OCI-LY7 (cell line): ENCODE data around the gene RCC1. TPM values are rescaled to one million over a fixed set of nuclear protein-coding genes. Genes with fewer than 3 reads are reported as not detected.

Experiments
- BruUV-seq: library from RNA; stranded (reverse); fragments of 400-500 nt; replicated peaks from 2 replicates; lab custom pipeline; 2021; lab: Mats Ljungman, UMichigan
- CTCF ChIA-PET: fragments of 300-600 bp; sonication (Branson Sonifier 250); formaldehyde crosslinking; loops from one replicate; lab custom pipeline; 2022; ENCODE audit warnings: antibody characterized with exemption; ENCODE audit not compliant: unreplicated experiment; lab: Charles Lee
- POLR2A ChIA-PET: fragments of 300-600 bp; sonication (Branson Sonifier 250); formaldehyde crosslinking; loops from one replicate; lab custom pipeline; 2022; ENCODE audit warnings: antibody characterized with exemption; lab: Charles Lee
- DNase-seq: peaks from one replicate; pipeline ENCODE4 v3.0.0-alpha.2; 2015; ENCODE audit warnings: low spot score
- H2AFZ ChIP-seq: fragments of 200-600 bp; sonication (generic), shearing (Covaris generic); 2 replicates; pipeline ENCODE4 v1.6.1; 2014; ENCODE audit warnings: mild to moderate bottlenecking, antibody characterized with exemption, low read length, moderate library complexity
- H3K27ac ChIP-seq: fragments of 200-600 bp; sonication (generic); 2 replicates; pipeline ENCODE4 v1.5.1; 2014; ENCODE audit warnings: mixed run types, low read depth, mild to moderate bottlenecking, moderate library complexity, low read length, inconsistent platforms; ENCODE audit not compliant: poor library complexity, severe bottlenecking
- H3K36me3 ChIP-seq: fragments of 200-600 bp; sonication (generic); 2 replicates; pipeline ENCODE4 v1.6.1; 2014; ENCODE audit warnings: mild to moderate bottlenecking, antibody characterized with exemption, low read length, moderate library complexity, mixed read lengths; ENCODE audit not compliant: insufficient read depth
- H3K4me1 ChIP-seq: fragments of 200-600 bp; sonication (generic); 2 replicates; pipeline ENCODE4 v1.5.1; 2014; ENCODE audit warnings: mild to moderate bottlenecking, low read length; ENCODE audit not compliant: insufficient read depth, poor library complexity, severe bottlenecking
- H3K4me2 ChIP-seq: fragments of 200-600 bp; sonication (generic); 2 replicates; pipeline ENCODE4 v1.6.1; 2014; ENCODE audit warnings: mild to moderate bottlenecking, low read length
- H3K4me3 ChIP-seq: fragments of 200-600 bp; sonication (generic); 2 replicates; pipeline ENCODE4 v1.5.1; 2014; ENCODE audit warnings: mild to moderate bottlenecking, low read depth, low read length; ENCODE audit not compliant: poor library complexity, severe bottlenecking
- H3K79me2 ChIP-seq: fragments of 200-600 bp; sonication (generic); 2 replicates; pipeline ENCODE4 v1.6.1; 2016; ENCODE audit warnings: low read depth, mild to moderate bottlenecking, low read length, moderate library complexity, mixed read lengths; ENCODE audit not compliant: insufficient read depth
- H3K9me2 ChIP-seq: fragments of 200-600 bp; sonication (generic); 2 replicates; pipeline ENCODE4 v1.6.1; 2016; ENCODE audit warnings: mild to moderate bottlenecking, low read length, mixed read lengths; ENCODE audit not compliant: insufficient read depth
- H3K9me3 ChIP-seq: fragments of 200-600 bp; sonication (generic); 2 replicates; pipeline ENCODE4 v1.6.1; 2014; ENCODE audit warnings: mild to moderate bottlenecking, mixed run types, low read length, mixed read lengths
- H4K20me1 ChIP-seq: fragments of 200-600 bp; sonication (generic); 2 replicates; pipeline ENCODE4 v1.6.1; 2014; ENCODE audit warnings: mild to moderate bottlenecking, antibody characterized with exemption, low read length, moderate library complexity, mixed read lengths; ENCODE audit not compliant: insufficient read depth
- CTCF ChIP-seq: fragments of 200-600 bp; sonication (generic); conservative IDR thresholded peaks from 2 replicates; pipeline ENCODE4 v1.5.1; 2014; ENCODE audit warnings: mild to moderate bottlenecking, antibody characterized with exemption, low read length, moderate library complexity, mixed read lengths
- EZH2phosphoT487 ChIP-seq: fragments of 200-600 bp; sonication (generic); IDR thresholded peaks from 2 replicates; pipeline ENCODE4 v1.6.1; 2018; ENCODE audit warnings: low read depth, borderline replicate concordance, mild to moderate bottlenecking, mixed run types, antibody characterized with exemption, low read length, moderate library complexity, mixed read lengths
- intact Hi-C: fragments of 100-400 bp; cut with micrococcal nuclease; formaldehyde crosslinking; loops from one replicate; pipeline ENCODE4 v1.10.0; 2022; ENCODE audit not compliant: unreplicated experiment
- total RNA-seq, 2 experiments: library from RNA; depleted of rRNA in 1 of 2; stranded (reverse); fragments of >200 nt in 1 of 2; shearing (Covaris generic) in 1 of 2; gene quantifications; 2 replicates each; pipeline ENCODE4 v1.2.3, GENCODE V29; 2014 to 2022

The RCC1 gene
- total RNA-seq, 2 experiments from 2014 or later = 87.6 to 108 TPM

GRCh38 chr1:28578696-28579218 is 72.9 kb downstream of the RCC1 start:
- Histone ChIP-seq H3K9me2 (no peaks in the 10 kb centered on the region), H3K4me1 (peaks cover 34% of the 10 kb centered on the region), H3K4me2 (peak overlapping the region; percentile 94), H3K27ac (peak overlapping the region; percentile 85), H4K20me1 (peaks cover 24% of the 10 kb centered on the region), H2AFZ (no peak overlapping the region), H3K79me2 (peaks cover 37% of the 10 kb centered on the region), H3K4me3 (peak overlapping the region; percentile 97), H3K9me3 (no peaks in the 10 kb centered on the region), H3K36me3 (peaks cover 60% of the 10 kb centered on the region)
- TF ChIP-seq EZH2phosphoT487 = no peak
- POLR2A ChIA-PET = interaction anchor here (0.5 to 3.2 kb wide), 9 partner anchors 14 to 330 kb away, joined by 3 to 22 read pairs (median 3); no protein-coding TSS in a partner anchor
- no TSS peak for BruUV-seq
- intact Hi-C loops = no loop called here
- DNase-seq = no peak
- CTCF ChIA-PET = interaction anchor here (0.5 kb wide), 1 partner anchor 24 kb away, joined by 3 read pairs; no protein-coding TSS in a partner anchor

GRCh38 chr1:28579401-28579800 is 73.6 kb downstream of the RCC1 start:
- Histone ChIP-seq H3K79me2 (peaks cover 37% of the 10 kb centered on the region), H3K36me3 (peaks cover 54% of the 10 kb centered on the region), H3K9me2 (no peaks in the 10 kb centered on the region), H2AFZ (no peak overlapping the region), H3K4me1 (peaks cover 34% of the 10 kb centered on the region), H3K9me3 (no peaks in the 10 kb centered on the region), H3K4me2 (peak overlapping the region; percentile 94), H4K20me1 (peaks cover 24% of the 10 kb centered on the region), H3K27ac (peak overlapping the region; percentile 85), H3K4me3 (peak overlapping the region; percentile 97)
- DNase-seq = no peak
- intact Hi-C loops = no loop called here
- no TSS peak for BruUV-seq
- POLR2A ChIA-PET = interaction anchor here (0.5 to 3.2 kb wide), 14 partner anchors 11 to 806 kb away, joined by 3 to 22 read pairs (median 4); partner anchors contain the start of genes RCC1, STX12 and TAF12
- TF ChIP-seq CTCF (no peak), EZH2phosphoT487 (no peak)
- CTCF ChIA-PET = interaction anchor here (0.5 to 1.0 kb wide), 2 partner anchors 25 to 26 kb away, joined by 3 read pairs; partner anchors contain the start of gene TRNAU1AP

- Histone ChIP-seq H3K27ac (peak overlapping the region; percentile 85), H4K20me1 (peaks cover 24% of the 10 kb centered on the region), H3K4me2 (peak overlapping the region; percentile 94), H3K79me2 (peaks cover 37% of the 10 kb centered on the region), H2AFZ (no peak overlapping the region), H3K9me3 (no peaks in the 10 kb centered on the region), H3K4me1 (peaks cover 34% of the 10 kb centered on the region), H3K9me2 (no peaks in the 10 kb centered on the region), H3K4me3 (peak overlapping the region; percentile 97), H3K36me3 (peaks cover 49% of the 10 kb centered on the region)
- CTCF ChIA-PET = interaction anchor here (1.5 kb wide), 1 partner anchor 27 kb away, joined by 5 read pairs; the partner anchor contains the start of gene TRNAU1AP
- POLR2A ChIA-PET = interaction anchor here (0.5 to 3.2 kb wide), 19 partner anchors 10 to 347 kb away, joined by 3 to 22 read pairs (median 4); partner anchors contain the start of genes ATP5IF1 and TAF12
- peak; percentile 83 for DNase-seq
- intact Hi-C loops = loop anchor here (1.0 to 5.0 kb wide), 3 partner anchors 28 to 334 kb away; partner anchors contain the start of gene TRNAU1AP
- TF ChIP-seq CTCF (peak; percentile 71), EZH2phosphoT487 (no peak)
- TSS peak; percentile 74 for BruUV-seq
These were observed 75.1 kb downstream of the RCC1 start for GRCh38 chr1:28580722-28581530.
